Loucy (cell line): Measurements from ENCODE around the gene CCDC112.

Experiments used
- H2AFZ ChIP-seq: fragments of 200-600 bp; sonication (generic); 2 replicates; pipeline ENCODE4 v1.6.0; 2016; ENCODE audit warnings: antibody characterized with exemption, mild to moderate bottlenecking, low read length, moderate library complexity
- H3F3A ChIP-seq: fragments of 200-600 bp; 2 replicates; pipeline ENCODE4 v1.6.0; 2016; ENCODE audit warnings: antibody characterized with exemption, low read depth, mild to moderate bottlenecking
- H3K27me3 ChIP-seq: fragments of 200-600 bp; sonication (generic); 2 replicates; pipeline ENCODE4 v1.6.1; 2014; ENCODE audit warnings: low read length, mild to moderate bottlenecking; ENCODE audit not compliant: insufficient read depth, poor library complexity, severe bottlenecking
- H3K36me3 ChIP-seq: fragments of 200-600 bp; sonication (generic); 2 replicates; pipeline ENCODE4 v1.6.1; 2016; ENCODE audit warnings: low read length; ENCODE audit not compliant: insufficient read depth
- H3K4me1 ChIP-seq: fragments of 200-600 bp; sonication (generic); 2 replicates; pipeline ENCODE4 v1.5.1; 2014; ENCODE audit warnings: low read length, mild to moderate bottlenecking; ENCODE audit not compliant: insufficient read depth, poor library complexity, severe bottlenecking
- H3K4me2 ChIP-seq: fragments of 200-600 bp; sonication (generic); 2 replicates; pipeline ENCODE4 v1.6.0; 2014; ENCODE audit warnings: antibody characterized with exemption, low read length, low read depth, mild to moderate bottlenecking; ENCODE audit not compliant: poor library complexity, severe bottlenecking
- H3K4me3 ChIP-seq: fragments of 200-600 bp; sonication (generic); 2 replicates; pipeline ENCODE4 v1.5.1; 2014; ENCODE audit warnings: low read length, mild to moderate bottlenecking, mixed read lengths; ENCODE audit not compliant: poor library complexity, severe bottlenecking
- H3K79me2 ChIP-seq: fragments of 200-600 bp; sonication (generic); 2 replicates; pipeline ENCODE4 v1.6.1; 2014; ENCODE audit warnings: low read length; ENCODE audit not compliant: insufficient read depth
- H3K9ac ChIP-seq: fragments of 200-600 bp; sonication (generic); 2 replicates; pipeline ENCODE4 v1.6.0; 2014; ENCODE audit warnings: mild to moderate bottlenecking, low read depth, low read length, moderate library complexity; ENCODE audit not compliant: poor library complexity, severe bottlenecking
- H3K9me2 ChIP-seq: fragments of 200-600 bp; sonication (generic); replicated peaks from 2 replicates; pipeline ENCODE4 v1.6.1; 2016; ENCODE audit warnings: low read depth, low read length, mixed read lengths
- H3K9me3 ChIP-seq: fragments of 200-600 bp; sonication (generic); 2 replicates; pipeline ENCODE4 v1.6.1; 2014; ENCODE audit warnings: mild to moderate bottlenecking, antibody characterized with exemption, low read length, low read depth; ENCODE audit not compliant: insufficient read depth
- H4K20me1 ChIP-seq: fragments of 200-600 bp; sonication (generic); 2 replicates; pipeline ENCODE4 v1.6.0; 2014; ENCODE audit warnings: antibody characterized with exemption, low read length, mild to moderate bottlenecking; ENCODE audit not compliant: insufficient read depth, poor library complexity, severe bottlenecking
- EZH2phosphoT487 ChIP-seq: fragments of 200-600 bp; IDR thresholded peaks from 2 replicates; pipeline ENCODE4 v1.6.1; 2018; ENCODE audit warnings: antibody characterized with exemption, mild to moderate bottlenecking, moderate library complexity, borderline replicate concordance
- TF ChIP-seq, protein P1 (sequence below): fragments of 200-600 bp; sonication (generic); conservative IDR thresholded peaks from 2 replicates; pipeline ENCODE4 v1.5.1; 2014; ENCODE audit warnings: mild to moderate bottlenecking, antibody characterized with exemption, low read length

CCDC112 gene

DNA sequence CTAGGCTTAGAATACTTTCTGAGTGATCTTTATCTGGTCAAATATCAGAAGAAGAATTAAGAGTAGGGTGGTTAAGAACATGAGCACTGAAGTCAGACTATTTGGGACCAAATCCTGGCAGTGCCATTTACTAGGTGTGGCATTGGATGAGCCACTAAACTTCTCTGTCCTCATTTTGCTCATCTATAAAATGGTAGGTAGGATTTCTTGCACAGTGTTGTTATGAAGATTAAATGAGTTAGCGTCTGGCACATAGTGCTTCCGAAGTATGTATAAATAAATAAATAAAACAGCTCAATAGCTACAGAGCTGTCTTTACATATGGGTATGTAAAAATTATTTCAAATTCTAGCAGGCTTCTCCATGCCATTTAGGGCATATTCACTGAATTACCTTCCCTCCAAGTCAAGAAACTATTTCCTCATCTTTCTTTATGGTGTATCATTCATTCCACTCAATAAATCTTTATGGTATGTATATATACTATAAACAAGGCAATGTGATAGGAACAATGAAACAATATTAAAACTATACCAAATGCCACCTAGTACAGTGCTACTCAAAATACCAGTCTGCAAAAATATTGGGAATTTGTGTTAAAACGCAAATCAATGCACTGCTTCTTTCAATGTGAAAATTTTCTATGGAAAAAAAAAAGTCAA is 24.0 kb downstream of the CCDC112 start:
- Histone ChIP-seq H3K4me1 (no peaks in the 10 kb centered on the region), H3F3A (no peaks in the 10 kb centered on the region), H3K27me3 (no peaks in the 10 kb centered on the region), H3K4me3 (no peak overlapping the region), H3K4me2 (no peak overlapping the region), H2AFZ (no peak overlapping the region), H3K79me2 (no peaks in the 10 kb centered on the region), H3K36me3 (peaks cover 13% of the 10 kb centered on the region; the same call in 1 of the 2 replicates), H4K20me1 (no peaks in the 10 kb centered on the region), H3K9me2 (no peaks in the 10 kb centered on the region), H3K9me3 (no peaks in the 10 kb centered on the region), H3K9ac (no peak overlapping the region)
- TF ChIP-seq, protein P1, sequence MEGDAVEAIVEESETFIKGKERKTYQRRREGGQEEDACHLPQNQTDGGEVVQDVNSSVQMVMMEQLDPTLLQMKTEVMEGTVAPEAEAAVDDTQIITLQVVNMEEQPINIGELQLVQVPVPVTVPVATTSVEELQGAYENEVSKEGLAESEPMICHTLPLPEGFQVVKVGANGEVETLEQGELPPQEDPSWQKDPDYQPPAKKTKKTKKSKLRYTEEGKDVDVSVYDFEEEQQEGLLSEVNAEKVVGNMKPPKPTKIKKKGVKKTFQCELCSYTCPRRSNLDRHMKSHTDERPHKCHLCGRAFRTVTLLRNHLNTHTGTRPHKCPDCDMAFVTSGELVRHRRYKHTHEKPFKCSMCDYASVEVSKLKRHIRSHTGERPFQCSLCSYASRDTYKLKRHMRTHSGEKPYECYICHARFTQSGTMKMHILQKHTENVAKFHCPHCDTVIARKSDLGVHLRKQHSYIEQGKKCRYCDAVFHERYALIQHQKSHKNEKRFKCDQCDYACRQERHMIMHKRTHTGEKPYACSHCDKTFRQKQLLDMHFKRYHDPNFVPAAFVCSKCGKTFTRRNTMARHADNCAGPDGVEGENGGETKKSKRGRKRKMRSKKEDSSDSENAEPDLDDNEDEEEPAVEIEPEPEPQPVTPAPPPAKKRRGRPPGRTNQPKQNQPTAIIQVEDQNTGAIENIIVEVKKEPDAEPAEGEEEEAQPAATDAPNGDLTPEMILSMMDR, result no peak
- no peak for TF ChIP-seq EZH2phosphoT487

DNA sequence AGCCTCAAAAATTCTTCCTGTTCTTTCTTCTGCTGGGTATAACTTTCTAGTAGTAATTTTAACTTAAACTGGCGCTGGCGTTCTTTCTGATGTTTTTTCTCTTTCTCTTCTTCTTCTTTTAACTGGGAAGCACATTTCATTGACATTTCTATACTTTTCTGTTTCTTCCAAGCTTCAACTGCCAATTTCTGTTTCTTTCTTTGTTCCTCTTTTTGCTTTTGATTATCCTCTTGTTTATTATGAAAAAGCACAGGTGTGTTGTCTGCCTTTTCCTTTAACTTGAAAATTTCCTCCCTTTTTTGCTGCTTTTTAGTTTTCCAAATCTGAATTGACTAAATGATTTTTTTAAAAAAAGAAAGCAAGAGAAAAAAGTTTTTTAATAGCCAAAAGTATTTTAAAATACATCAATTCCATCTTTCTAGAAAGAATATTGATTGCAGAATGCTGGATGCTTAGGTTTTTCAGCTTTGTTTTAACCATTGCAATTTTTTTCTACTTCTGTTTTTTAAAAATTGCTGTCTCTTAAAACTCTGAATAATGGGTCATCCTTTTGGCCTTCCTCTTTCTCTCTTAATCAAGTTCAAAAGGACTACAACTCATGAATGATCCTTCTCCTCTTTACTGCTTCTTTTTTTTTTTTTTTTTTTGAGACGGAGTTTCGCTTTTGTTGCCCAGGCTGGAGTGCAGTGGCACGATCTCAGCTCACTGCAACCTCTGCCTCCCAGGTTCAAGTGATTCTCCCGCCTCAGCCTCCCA is 25.0 kb downstream of the CCDC112 start:
- no peak overlapping the region for H2AFZ ChIP-seq
- no peak overlapping the region for H3K9ac ChIP-seq
- H3F3A ChIP-seq, result no peaks in the 10 kb centered on the region
- H3K4me1 ChIP-seq, result no peaks in the 10 kb centered on the region
- no peaks in the 10 kb centered on the region for H3K9me3 ChIP-seq
- no peak overlapping the region for H3K4me3 ChIP-seq
- H4K20me1 ChIP-seq, result no peaks in the 10 kb centered on the region
- no peak for TF ChIP-seq EZH2phosphoT487
- TF ChIP-seq, protein P1, result no peak
- no peaks in the 10 kb centered on the region for H3K27me3 ChIP-seq
- no peak overlapping the region for H3K4me2 ChIP-seq
- H3K36me3 ChIP-seq, result peaks cover 13% of the 10 kb centered on the region; the same call in 1 of the 2 replicates
- H3K79me2 ChIP-seq, result no peaks in the 10 kb centered on the region
- H3K9me2 ChIP-seq, result no peaks in the 10 kb centered on the region

DNA sequence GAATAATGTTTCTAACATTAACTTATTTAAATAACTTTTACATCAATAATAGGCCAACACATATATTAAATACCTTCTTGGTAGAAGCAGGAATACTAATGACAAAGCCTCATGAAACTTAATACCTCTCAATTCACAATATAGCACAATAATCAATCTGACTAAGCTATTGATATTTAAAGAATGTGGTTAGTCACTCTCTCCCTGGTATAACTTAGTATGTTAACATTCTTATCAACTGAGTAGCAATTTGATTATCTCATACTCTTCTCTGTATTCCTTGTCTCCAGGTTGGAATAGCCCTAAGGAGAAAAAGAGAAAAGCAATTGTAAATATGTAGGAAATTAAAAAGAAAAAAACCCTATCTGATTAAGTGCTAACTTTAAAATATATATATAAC is 28.8 kb downstream of the CCDC112 start:
- no peak overlapping the region for H3K4me2 ChIP-seq
- H3K9ac ChIP-seq, result no peak overlapping the region
- no peak for TF ChIP-seq EZH2phosphoT487
- TF ChIP-seq, protein P1, result no peak
- H3K9me2 ChIP-seq, result no peaks in the 10 kb centered on the region
- H3K4me1 ChIP-seq, result peaks cover 5% of the 10 kb centered on the region
- no peaks in the 10 kb centered on the region for H3F3A ChIP-seq
- no peaks in the 10 kb centered on the region for H3K27me3 ChIP-seq
- no peaks in the 10 kb centered on the region for H3K79me2 ChIP-seq
- H4K20me1 ChIP-seq, result no peaks in the 10 kb centered on the region
- H2AFZ ChIP-seq, result no peak overlapping the region
- no peak overlapping the region for H3K4me3 ChIP-seq
- H3K36me3 ChIP-seq, result peaks cover under 1% of the 10 kb centered on the region; the same call in 1 of the 2 replicates
- H3K9me3 ChIP-seq, result no peaks in the 10 kb centered on the region
